GM13977 (cell line): ENCODE data around the gene CEMIP.

Experiments
- DNase-seq: peaks from one replicate; pipeline ENCODE4 v3.0.0; 2012; ENCODE audit warnings: low spot score
- CTCF ChIP-seq: IDR thresholded peaks from 2 replicates; pipeline ENCODE4 v1.5.1; 2012; ENCODE audit warnings: mild to moderate bottlenecking, control low read depth; ENCODE audit not compliant: insufficient read depth; ENCODE audit errors: extremely low read depth, missing control alignments
- in situ Hi-C: fragments of 300-500 bp; cut with MboI; formaldehyde crosslinking; loops from one replicate; pipeline ENCODE4 v1.12.0; 2022; ENCODE audit warnings: low sequenced_read_pairs, low pct_unique_long_range_greater_than_20kb, mixed read lengths, inconsistent platforms; ENCODE audit not compliant: unreplicated experiment

The CEMIP gene

GRCh38 chr15:80978685-80979329 lies 199.6 kb downstream of the CEMIP start:
- no peak for TF ChIP-seq CTCF
- in situ Hi-C loops: loop anchor here (10.0 to 25.0 kb wide), 2 partner anchors 308 to 524 kb away; no protein-coding TSS in a partner anchor
- DNase-seq: no peak

GRCh38 chr15:80979538-80980200 lies 200.5 kb downstream of the CEMIP start:
- in situ Hi-C loops: loop anchor here (10.0 to 25.0 kb wide), 2 partner anchors 308 to 525 kb away; no protein-coding TSS in a partner anchor
- no peak for DNase-seq
- no peak for TF ChIP-seq CTCF

GRCh38 chr15:80982205-80982604 lies 203.0 kb downstream of the CEMIP start:
- in situ Hi-C loops: loop anchor here (25.0 kb wide), 1 partner anchor 305 kb away; no protein-coding TSS in a partner anchor
- peak; percentile 56 for TF ChIP-seq CTCF
- peak; percentile 48 for DNase-seq

- TF ChIP-seq CTCF: no peak
- in situ Hi-C loops: loop anchor here (25.0 kb wide), 1 partner anchor 304 kb away; no protein-coding TSS in a partner anchor
- no peak for DNase-seq
Observed at GRCh38 chr15:80982839-80983238, 203.7 kb downstream of the CEMIP start.

- in situ Hi-C loops: loop anchor here (25.0 kb wide), 1 partner anchor 302 kb away; no protein-coding TSS in a partner anchor
- no peak for TF ChIP-seq CTCF
- DNase-seq: no peak
Observed at GRCh38 chr15:80984856-80985255, 205.7 kb downstream of the CEMIP start.

- no peak for DNase-seq
- no peak for TF ChIP-seq CTCF
- in situ Hi-C loops: loop anchor here (25.0 kb wide), 1 partner anchor 301 kb away; no protein-coding TSS in a partner anchor
Observed at GRCh38 chr15:80985981-80986380, 206.8 kb downstream of the CEMIP start.
